Articular chondrocyte of knee joint (primary cell): ENCODE measurements around the gene PPL. TPM values are rescaled to one million over a fixed set of nuclear protein-coding genes. Genes with fewer than 3 reads are reported as not detected.

Experiments
- total RNA-seq: library from RNA; depleted of rRNA; stranded (reverse); fragments of >200 nt; gene quantifications from 2 replicates; pipeline ENCODE4 v1.2.3, GENCODE V29; 2012

PPL gene, protein sequence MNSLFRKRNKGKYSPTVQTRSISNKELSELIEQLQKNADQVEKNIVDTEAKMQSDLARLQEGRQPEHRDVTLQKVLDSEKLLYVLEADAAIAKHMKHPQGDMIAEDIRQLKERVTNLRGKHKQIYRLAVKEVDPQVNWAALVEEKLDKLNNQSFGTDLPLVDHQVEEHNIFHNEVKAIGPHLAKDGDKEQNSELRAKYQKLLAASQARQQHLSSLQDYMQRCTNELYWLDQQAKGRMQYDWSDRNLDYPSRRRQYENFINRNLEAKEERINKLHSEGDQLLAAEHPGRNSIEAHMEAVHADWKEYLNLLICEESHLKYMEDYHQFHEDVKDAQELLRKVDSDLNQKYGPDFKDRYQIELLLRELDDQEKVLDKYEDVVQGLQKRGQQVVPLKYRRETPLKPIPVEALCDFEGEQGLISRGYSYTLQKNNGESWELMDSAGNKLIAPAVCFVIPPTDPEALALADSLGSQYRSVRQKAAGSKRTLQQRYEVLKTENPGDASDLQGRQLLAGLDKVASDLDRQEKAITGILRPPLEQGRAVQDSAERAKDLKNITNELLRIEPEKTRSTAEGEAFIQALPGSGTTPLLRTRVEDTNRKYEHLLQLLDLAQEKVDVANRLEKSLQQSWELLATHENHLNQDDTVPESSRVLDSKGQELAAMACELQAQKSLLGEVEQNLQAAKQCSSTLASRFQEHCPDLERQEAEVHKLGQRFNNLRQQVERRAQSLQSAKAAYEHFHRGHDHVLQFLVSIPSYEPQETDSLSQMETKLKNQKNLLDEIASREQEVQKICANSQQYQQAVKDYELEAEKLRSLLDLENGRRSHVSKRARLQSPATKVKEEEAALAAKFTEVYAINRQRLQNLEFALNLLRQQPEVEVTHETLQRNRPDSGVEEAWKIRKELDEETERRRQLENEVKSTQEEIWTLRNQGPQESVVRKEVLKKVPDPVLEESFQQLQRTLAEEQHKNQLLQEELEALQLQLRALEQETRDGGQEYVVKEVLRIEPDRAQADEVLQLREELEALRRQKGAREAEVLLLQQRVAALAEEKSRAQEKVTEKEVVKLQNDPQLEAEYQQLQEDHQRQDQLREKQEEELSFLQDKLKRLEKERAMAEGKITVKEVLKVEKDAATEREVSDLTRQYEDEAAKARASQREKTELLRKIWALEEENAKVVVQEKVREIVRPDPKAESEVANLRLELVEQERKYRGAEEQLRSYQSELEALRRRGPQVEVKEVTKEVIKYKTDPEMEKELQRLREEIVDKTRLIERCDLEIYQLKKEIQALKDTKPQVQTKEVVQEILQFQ (N-terminal part only)
- 9.7 and 13.7 TPM in 2 replicates for total RNA-seq

GRCh38 chr16:4936991-4937781 lies at the start of gene PPL:
Gene PPL (minus strand): TSS chr16:4937148. CDS start chr16:4937045, 103 bp downstream.

GRCh38 chr16:4957720-4958509 lies 21.0 kb upstream of the PPL start, which contains the start of gene SEC14L5:
Gene SEC14L5 (plus strand): TSS chr16:4958330. CDS start chr16:4959324, 994 bp downstream.

DNA sequence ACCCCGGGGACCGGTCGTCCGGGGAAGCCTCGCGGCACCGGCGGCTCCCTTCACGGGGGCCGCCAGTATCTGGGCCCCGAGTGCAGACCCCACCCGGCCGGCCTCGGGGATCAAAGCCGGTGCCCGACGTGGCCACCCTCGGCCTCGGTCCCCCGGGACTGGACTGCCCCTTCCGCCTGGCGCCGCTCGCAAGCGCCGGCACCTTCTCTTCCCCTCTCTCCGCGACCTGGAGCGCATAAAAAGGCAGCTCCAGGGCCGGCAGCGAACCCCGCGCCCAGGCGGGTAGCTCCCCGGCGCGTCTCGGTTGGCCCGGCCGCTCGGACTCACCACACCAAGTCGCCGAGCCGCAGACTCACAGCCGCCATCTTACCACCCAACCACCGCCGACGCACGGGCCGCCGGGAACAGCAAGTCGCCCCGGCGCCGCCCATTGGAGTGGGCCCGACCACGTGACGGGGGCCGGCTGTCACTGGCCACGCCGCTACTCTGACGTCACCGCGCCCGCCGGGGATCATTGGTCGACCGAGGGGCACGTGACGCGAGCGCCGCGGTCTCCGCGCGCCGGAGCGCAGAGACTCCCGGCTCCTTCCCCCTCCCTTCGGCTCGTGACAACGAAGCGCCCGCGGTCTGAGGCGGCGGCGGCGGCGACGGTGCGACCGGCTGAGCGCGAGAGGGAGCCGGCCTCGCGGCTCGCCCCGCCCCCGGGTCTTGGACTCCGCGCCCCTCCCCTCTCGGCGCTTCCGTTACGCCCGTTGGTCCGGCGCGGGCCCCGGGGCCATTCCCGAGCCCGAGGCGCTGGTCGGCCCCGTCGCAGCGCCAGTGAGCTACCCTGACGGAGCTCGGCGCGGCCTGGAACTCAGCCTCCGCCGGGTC lies 89.8 kb downstream of the PPL start, which contains the start of the genes GLYR1 and UBN1:
Gene GLYR1, minus strand, starts transcription at position 388 of the 873 bp plus-strand sequence. Its CDS starts 23 bp downstream, at position 365.
Gene UBN1, plus strand, starts transcription at position 581 of the 873 bp plus-strand sequence. CDS start 5,437 bp downstream, outside the sequence.

Other genes with a start within 250 kb of the PPL start
- gene NUDT16L1, start 243.6 kb downstream of the PPL start, total RNA-seq: 15.3 and 16.4 TPM in 2 replicates
- gene ANKS3, start 202.9 kb downstream of the PPL start, total RNA-seq: 22.7 and 26.3 TPM in 2 replicates
- gene DNAAF8, start 202.6 kb downstream of the PPL start, total RNA-seq: 1.8 and 2.2 TPM in 2 replicates
- 11.1 and 11.3 TPM in 2 replicates for gene ZNF500, start 170.0 kb downstream of the PPL start, total RNA-seq
- not detected in 2 replicates for gene SEPTIN12, start 148.8 kb downstream of the PPL start, total RNA-seq
- gene SMIM22, start 141.8 kb downstream of the PPL start, total RNA-seq: not detected in 2 replicates
- 8.8 and 13.7 TPM in 2 replicates for gene ROGDI, start 134.5 kb downstream of the PPL start, total RNA-seq
- gene GLYR1, start 89.9 kb downstream of the PPL start, total RNA-seq: 44.2 and 45.2 TPM in 2 replicates
- 25.6 and 31.9 TPM in 2 replicates for gene UBN1, start 89.7 kb downstream of the PPL start, total RNA-seq
- under 0.01 and 0.22 TPM in 2 replicates for gene SEC14L5, start 21.2 kb upstream of the PPL start, total RNA-seq
- 19.5 and 21.6 TPM in 2 replicates for gene NAGPA, start 96.8 kb upstream of the PPL start, total RNA-seq
- 0.13 and 1.2 TPM in 2 replicates for gene C16orf89, start 128.8 kb upstream of the PPL start, total RNA-seq
- gene ALG1, start 134.7 kb upstream of the PPL start, total RNA-seq: 32.2 and 42.2 TPM in 2 replicates
- 7.1 and 10.1 TPM in 2 replicates for gene EEF2KMT, start 160.6 kb upstream of the PPL start, total RNA-seq